GM19043 (cell line): ENCODE data around the gene CHST9.
"Not testable (repeated sequence)": the region's sequence is repeated elsewhere in the genome, so short reads cannot be mapped to it uniquely, and the experiment has no call there.

Experiments used
- ATAC-seq: cut with Tn5 transposase; IDR thresholded peaks from one replicate; pipeline ENCODE4 v1.9.1; 2021; ENCODE audit warnings: low read depth; ENCODE audit not compliant: unreplicated experiment

The CHST9 gene

DNA sequence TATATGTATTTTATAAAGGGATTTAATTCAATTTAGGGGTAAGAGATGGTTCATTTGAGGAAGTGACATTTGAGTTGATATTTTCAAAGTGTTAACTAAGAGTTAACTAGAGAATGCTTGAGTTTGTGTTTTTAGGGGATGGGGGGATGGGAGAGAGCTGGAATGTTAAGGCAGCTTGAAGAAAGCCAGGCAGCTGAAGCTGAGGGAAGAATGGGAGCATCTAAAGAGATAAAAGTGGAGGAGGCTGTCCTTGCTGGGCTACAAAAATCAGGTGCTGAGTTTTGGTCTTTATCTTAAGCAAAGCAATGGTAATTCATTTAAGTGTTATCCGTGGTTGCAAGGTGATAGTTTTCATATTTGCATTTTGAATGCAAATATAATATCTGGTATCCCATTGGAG is 9.2 kb downstream of the CHST9 start:
- ATAC-seq = no peak

DNA sequence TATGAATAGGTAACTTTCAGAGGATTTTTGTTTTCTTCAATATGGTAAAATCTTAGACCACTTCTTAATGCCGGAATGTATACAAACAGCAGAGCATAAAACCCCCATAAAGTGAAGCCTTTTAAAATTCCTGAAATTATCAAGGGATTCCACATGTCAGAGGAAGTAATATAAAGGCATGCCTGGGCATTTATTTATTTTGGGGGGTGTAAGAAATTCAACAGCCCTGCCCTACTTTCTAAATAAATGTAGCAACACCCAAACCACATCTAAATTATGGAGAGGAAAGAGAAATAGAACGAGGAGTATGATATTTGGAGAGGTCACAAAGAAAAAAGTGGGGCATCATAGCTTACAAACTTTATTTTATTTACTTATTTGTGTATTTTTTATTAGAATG is 9.9 kb downstream of the CHST9 start:
- no peak for ATAC-seq

DNA sequence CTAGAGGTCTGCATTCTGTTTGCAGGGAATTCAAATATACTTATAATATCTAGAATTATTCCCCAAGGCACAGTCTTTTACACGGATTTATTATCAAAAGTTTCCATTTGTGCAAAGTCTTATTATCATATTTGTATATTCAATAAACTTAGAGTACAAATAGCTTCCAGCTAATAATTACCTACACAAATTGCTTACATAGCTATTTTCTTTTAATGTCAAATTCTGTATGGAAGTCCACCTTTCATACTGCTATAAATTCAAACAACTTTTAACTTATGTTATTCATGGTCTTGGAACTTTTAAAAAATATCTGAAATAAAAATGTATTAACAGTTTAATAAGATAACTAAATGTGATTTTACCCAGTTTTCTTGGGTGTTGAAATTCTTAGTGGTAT is 13.1 kb downstream of the CHST9 start:
- no peak for ATAC-seq

DNA sequence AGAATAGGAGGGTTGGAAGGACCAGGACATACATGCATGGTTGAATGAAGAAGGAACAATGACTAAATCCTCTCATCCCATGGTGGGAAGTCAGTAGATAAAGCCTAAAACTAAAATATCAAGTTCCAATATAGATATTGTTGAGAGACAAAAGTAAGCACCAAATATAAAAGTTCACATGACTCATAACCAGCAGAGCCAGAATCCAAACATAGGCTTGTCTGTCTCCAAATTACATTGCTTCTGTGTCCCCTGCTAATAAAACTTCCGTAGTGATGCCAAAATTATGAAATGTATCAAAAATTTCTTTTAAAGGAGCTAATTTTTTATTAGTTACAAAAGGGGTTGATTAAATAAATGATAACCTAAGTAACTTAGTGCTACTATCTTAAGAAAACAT is 19.7 kb downstream of the CHST9 start:
- no peak for ATAC-seq

DNA sequence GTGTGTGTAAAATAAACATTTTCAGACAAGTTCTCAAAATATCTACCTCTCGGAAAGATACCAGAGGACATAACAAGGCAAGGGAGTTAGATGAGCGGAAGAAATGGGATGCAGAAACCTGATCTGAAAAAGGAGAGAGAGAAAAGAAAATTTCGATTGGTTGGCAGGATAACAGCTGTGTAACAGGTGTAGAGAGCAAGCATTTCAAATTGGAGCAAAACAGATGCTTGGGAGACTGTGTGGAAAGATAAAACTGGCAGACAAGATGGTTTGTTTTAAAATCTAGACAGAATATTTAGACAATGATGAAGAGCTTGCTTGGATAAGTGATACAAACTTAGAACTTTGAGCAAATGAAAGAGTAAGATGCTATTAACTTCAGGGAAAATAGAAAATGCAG is 20.2 kb downstream of the CHST9 start:
- no peak for ATAC-seq

DNA sequence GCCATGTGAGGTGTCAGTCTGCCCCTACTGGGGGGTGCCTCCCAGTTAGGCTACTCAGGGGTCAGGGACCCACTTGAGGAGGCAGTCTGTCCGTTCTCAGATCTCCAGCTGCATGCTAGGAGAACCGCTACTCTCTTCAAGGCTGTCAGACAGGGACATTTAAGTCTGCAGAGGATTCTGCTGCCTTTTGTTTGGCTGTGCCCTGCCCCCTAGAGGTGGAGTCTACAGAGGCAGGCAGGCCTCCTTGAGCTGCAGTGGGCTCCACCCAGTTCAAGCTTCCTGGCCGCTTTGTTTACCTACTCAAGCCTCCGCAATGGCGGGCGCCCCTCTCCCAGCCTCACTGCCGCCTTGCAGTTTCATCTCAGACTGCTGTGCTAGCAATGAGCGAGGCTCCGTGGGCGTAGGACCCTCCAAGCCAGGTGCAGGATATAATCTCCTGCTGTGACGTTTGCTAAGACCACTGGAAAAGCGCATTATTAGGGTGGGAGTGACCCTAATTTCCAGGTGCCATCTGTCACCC is 21.9 kb downstream of the CHST9 start:
- not testable (repeated sequence) for ATAC-seq

DNA sequence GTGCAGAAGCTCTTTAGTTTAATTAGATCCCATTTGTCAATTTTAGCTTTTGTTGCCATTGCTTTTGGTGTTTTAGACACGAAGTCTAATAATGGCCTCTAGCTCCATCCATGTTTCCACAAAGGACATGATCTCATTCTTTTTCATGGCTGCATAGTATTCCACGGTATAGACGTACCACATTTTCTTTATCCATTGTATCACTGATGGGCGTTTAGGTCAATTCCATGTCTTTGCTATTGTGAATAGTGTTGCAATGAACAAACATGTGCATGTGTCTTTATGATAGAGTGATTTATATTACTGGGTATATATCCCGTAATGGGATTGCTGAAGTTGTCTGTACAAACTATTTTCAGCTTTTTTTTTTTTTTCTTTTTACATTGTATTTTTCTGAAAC is 35.9 kb downstream of the CHST9 start:
- not testable (repeated sequence) for ATAC-seq

DNA sequence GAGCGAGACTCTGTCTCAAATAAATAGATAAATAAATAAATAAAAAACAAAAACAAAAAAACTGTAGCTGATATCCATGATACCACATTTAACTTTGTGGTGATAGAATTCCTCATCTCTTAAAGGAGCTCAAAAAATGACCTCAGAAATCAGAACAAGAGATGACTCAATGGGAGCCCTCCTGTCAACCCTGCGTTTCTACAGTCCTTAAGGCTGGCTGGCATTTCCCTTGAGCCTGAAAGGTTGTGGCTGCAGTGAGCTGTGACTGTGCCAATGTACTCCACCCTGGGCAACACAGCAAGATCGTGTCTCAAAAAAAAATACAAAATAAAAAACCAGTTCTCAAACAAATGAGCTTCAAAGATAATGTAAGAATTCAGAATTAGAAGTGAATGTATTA is 40.4 kb downstream of the CHST9 start:
- no peak for ATAC-seq

DNA sequence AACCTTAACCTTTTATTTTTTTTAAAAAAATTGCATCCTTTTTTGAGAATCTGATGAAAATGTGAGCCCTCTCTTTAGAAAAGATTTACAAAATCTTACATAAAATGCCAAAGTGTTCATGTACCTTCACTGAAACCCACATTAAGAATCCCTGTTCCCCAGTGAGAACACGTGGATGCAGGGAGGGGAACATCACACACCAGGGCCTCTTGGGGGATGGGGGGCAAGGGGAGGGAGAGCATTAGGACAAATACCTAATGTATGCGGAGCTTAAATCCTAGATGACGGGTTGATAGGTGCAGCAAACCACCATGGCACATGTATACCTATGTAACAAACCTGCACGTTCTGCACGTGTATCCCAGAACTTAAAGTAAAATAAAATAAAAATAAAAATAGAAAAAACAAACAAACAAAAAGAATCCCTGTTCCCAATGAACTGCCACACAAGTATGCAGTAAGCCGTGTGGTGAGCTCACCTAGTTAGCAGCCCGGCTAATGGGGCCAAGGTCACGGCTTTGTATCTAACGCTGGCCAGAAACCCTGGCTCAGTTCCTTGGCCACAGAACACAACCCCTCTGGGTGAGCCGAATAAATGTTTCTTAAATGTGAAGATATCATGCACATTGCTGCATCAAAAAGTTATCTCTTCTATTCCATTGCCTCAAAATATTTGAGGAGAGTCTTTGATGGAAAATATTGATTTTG is 41.4 kb downstream of the CHST9 start:
- no peak for ATAC-seq

DNA sequence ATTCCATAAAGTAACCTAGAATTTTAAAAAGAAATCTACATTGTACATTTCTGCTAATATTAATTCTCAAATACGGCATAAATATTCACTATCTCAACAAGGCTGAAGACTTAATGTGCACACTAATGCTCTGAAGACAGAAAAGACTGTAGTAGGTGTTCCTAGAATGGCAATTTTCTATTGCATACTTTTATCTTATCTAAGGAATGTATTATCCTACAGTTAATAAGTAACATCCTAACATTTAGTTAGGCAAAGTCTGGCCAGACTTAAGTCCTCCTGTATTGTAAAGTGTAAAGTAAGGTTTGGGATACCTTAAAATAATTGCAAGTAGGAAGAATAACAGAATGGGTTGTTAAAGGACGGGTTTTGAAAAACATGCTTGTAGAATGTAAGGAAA is 42.2 kb downstream of the CHST9 start:
- no peak for ATAC-seq

DNA sequence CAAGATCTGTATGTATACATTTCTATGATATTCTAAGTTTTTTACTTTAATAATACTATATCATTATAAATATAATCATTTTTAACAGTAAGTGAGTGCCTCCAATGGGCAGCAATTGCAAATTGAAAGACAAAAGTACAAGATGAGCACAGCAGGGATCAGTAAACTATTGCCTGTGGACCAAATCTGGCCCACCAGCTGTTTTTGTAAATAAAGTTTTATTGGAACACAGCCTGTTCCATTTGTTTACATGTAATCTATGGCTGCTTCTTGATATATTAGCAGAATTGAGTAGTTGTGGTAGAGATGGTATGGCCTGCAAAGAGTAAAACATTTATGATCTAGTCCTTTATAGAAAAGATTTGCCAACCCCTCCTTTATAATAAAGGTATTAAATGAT is 43.2 kb downstream of the CHST9 start:
- ATAC-seq = no peak

DNA sequence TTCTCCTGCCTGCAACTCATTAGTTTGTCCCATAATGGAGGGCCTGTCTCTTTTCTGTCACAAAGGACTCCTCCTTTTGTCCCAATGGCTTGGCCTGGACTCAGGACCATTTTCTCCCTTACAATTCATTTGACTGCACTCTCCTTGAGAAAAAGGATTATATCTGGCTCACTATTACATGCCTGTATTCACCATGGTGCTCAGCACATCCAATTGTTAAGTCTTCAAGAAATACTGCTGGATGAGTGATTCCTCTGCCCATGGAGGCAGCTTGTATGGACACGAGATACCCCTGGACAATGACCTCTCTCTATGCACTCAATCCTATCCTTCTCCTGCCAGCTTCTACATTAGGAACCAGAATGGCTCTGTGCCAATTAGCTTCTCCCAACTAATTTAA is 47.0 kb downstream of the CHST9 start:
- no peak for ATAC-seq

DNA sequence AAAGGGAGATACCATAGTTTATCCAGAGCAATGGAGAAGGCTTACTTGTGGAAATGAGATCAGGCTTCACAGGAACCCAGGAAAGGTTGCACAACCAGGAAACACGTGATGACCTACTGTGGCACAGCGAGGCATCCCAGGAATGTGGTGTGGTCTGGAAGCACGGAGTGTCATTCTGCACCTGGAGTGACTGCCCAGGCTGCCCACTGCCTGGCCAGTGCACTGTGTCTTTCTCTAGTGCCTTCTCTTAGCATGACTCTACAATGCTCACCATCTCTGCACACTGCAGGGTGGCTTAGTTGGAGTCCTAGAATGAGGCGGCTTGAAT is 48.9 kb downstream of the CHST9 start:
- no peak for ATAC-seq

DNA sequence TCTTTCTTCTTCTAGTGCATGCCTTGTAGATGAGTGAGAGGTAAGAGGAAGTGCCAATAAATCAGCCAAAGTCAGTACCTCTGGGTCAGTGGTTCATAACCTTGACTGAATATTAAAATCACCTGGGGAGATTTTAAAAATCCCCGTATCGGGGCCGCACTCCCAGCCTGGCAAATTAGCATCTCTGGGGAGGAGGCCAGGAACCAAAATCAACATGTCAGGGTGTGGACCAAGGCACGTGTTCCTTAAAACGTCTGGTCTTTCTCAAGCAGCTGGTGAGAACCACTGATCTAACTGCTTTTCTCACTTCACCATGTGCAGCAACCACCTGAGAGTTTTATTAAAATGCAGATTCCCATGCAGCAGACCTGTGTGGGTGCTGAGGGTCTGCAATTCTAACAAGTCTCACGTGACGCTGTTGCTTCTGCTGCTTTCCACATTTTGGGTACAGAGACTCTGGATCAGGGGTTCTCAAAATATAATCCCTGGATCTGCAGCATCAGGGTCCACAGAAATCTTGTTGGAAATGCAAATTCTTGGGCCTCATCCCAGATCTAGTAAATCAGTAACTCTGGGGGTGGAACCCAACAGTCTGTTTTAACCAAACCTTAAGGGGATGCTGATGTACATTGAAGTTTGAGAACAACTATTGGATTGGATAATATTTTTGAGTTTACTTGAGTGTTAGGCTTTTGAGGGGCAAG is 49.5 kb downstream of the CHST9 start:
- ATAC-seq = no peak

DNA sequence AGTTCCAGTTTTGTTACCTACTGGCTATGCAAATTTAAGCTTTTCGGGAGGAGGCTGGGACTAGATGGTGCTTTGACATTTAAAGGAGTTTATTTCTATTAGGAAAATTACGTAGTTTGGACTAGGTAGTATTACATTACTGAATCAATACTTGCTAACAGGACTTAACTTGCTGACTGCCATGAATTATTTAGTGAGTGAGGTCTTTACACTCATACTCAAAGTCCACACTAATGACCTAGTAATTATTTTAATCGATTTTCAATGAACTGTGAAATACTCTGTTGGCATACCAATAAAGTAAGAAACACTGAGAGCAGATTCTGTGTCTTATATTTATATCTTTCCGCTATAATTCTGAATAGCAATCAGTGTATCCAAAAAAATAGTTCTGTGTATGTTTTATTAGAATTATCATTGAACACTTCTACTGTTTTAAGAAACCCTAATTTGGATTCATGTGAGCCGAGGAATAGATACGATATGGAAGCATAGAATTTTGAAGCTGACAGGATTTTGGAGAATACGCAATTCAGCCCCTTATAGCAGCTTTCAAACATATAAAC is 55.0 kb downstream of the CHST9 start:
- ATAC-seq = no peak

DNA sequence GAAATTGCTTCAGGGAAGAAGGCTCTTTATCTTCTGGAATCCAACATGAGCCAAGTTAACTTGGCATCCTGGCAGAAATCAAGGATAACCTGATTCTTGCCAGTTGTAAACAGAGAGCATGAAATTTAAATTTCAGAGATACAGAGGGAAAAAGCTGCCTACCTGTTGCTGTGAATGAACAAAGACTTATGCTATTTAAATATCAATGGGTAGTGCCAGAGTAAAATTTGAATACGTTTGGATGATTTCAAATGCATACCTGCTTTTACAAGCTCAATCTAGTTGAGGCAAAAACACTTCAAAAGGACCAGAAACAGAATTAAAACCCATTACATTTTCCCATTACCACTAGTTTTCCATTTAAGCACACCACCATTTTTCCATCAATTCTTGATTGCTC is 60.9 kb downstream of the CHST9 start:
- no peak for ATAC-seq

DNA sequence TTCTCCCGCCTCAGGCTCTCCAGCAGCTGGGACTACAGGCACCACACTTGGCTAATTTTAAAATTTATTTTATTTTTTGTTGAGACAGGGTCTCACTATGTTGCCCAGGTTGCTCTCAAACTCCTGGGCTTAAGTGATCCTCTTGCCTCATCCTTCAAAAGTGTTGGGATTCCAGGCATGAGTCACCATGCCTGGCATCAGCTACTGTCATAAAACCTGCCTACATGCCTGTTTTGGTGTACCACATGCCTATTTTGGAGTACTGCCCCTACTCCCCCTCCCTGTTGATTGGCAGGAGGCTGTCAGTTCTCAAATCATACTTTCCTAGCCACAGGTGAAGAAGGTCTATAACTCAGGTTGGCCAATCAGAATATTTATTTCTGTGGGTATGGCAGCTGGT is 64.0 kb downstream of the CHST9 start:
- no peak for ATAC-seq

DNA sequence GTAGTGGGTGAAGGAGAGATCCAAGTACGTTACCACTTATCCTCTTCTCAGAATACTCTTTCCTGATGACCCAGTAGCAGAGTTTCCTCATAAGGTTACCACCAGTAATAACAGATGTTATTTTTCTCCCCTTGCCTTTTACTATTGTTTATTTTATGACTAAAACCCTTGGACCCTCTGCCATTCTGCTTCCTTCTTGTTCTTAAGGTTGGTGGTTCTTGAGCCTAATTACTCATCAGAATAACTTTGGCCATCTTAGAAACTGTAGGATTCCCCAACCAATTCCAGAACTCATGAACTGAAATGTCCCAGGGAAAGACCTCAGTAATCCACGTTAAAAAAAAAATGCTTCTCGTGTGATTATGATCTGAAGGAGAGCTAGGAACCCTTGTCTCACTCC is 64.9 kb downstream of the CHST9 start:
- ATAC-seq = no peak

DNA sequence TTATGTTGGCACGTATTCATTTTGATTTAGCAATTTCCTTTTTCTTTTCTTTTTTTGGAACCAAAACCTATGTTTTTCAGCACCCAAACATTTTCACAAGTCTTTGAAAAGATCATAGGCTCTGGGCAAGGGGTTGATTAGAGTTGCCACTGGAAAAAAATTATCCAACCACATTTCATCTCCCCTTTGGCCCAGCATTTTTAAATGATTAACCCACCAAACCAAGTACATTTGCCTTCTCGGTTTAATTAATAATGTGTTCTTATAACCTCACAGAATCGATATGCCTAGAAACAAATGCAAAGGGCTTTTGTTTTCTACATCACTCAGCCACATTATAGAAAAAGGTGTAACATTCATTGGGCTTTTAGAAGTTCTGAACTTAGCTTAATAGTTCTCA is 66.1 kb downstream of the CHST9 start:
- ATAC-seq = no peak

DNA sequence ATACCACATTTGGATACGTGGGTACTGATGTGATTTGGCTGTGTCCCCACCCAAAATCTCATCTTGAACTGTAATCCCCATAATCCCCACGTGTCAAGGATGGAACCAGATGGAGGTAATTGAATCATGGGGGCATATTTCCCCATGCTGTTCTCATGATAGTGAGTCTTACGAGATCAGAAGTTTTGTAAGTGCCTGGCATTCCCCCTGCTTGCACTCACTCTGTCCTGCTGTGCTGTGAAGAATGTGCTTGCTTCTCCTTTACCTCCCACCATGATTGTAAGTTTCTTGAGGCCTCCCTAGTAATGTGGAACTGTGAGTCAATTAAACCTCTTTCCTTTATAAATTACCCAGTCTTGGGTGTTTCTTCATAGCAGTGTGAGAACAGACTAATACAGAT is 70.3 kb downstream of the CHST9 start:
- ATAC-seq = no peak

DNA sequence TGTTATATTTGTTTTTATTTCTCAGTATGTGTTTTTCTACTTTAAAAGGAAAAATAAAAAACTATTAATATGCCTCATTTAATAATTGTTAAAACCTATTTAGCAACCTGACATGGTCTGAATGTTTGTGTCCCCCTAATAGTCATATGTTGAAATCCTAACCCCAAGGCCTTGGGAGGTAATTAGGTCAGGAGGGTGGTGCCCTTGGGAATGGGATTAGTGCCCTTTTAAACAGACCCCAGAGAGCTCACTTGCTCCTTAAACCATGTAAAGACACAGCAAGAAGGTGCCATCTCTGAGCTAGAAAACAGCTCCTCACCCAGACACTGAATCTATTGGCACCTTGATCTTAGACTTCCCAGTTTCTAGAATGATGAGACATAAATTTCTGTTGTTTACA is 71.8 kb downstream of the CHST9 start:
- no peak for ATAC-seq

DNA sequence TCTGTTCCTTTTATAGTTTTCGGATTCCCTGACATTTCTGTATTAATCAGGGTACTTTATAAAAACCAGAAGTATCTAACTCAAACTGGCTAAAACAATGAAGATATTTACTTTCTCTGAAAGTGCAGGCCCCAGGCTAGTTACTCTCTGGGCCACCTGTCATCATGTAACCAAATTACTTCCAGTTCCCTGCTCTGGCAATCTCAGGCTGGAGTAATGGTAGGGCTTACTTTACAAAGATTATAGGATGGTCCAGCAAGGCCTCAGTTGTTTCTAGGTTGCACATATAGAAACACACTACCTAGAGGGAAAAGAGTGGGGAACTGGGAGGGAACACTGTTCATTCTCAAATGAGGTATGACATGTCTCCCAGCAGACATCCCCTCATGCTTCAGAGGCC is 74.8 kb downstream of the CHST9 start:
- no peak for ATAC-seq
